ENCODE measurements around the gene MAMLD1.
A peak's percentile ranks its signal among the peaks of the same experiment; 100 is the strongest.

MAMLD1 gene

GRCh38 chrX:150459196-150459595, 96.1 kb downstream of the MAMLD1 start:
- DNase-seq (ENCODE audit: low read depth in 2 of 2) = no peak

- no peak for DNase-seq (ENCODE audit: low read depth in 2 of 2)
Measured at GRCh38 chrX:150460063-150460462, 96.9 kb downstream of the MAMLD1 start.

GRCh38 chrX:150460781-150461180, 97.7 kb downstream of the MAMLD1 start:
- DNase-seq (ENCODE audit: low read depth in 2 of 2) = no peak

GRCh38 chrX:150463566-150463965, 100.4 kb downstream of the MAMLD1 start:
- DNase-seq (ENCODE audit: low read depth in 2 of 2) = no peak

GRCh38 chrX:150464001-150464400, 100.9 kb downstream of the MAMLD1 start:
- DNase-seq (ENCODE audit: low read depth in 2 of 2) = no peak

GRCh38 chrX:150465326-150465725, 102.2 kb downstream of the MAMLD1 start:
- DNase-seq (ENCODE audit: low read depth in 2 of 2) = no peak

- no peak for DNase-seq (ENCODE audit: low read depth in 2 of 2)
Measured at GRCh38 chrX:150465881-150466775, 103.0 kb downstream of the MAMLD1 start.

- DNase-seq (ENCODE audit: low read depth in 2 of 2) = no peak
Measured at GRCh38 chrX:150472306-150472705, 109.2 kb downstream of the MAMLD1 start.

GRCh38 chrX:150473371-150473770, 110.3 kb downstream of the MAMLD1 start:
- DNase-seq (ENCODE audit: low read depth in 2 of 2) = no peak

GRCh38 chrX:150475461-150475860, 112.3 kb downstream of the MAMLD1 start:
- DNase-seq (ENCODE audit: low read depth in 2 of 2) = no peak

GRCh38 chrX:150476164-150476699, 113.1 kb downstream of the MAMLD1 start:
- no peak for DNase-seq (ENCODE audit: low read depth in 2 of 2)

GRCh38 chrX:150477371-150477770, 114.3 kb downstream of the MAMLD1 start:
- no peak for DNase-seq (ENCODE audit: low read depth in 2 of 2)

- no peak for DNase-seq (ENCODE audit: low read depth in 2 of 2)
Measured at GRCh38 chrX:150478496-150479492, 115.7 kb downstream of the MAMLD1 start.

- DNase-seq (ENCODE audit: low read depth in 2 of 2) = peak in 1 of 2 donors; percentile 1
Measured at GRCh38 chrX:150482537-150483206, 119.6 kb downstream of the MAMLD1 start.

GRCh38 chrX:150483356-150483985, 120.4 kb downstream of the MAMLD1 start:
- no peak for DNase-seq (ENCODE audit: low read depth in 2 of 2)

- DNase-seq (ENCODE audit: low read depth in 2 of 2) = peak in 1 of 2 donors; percentile 19
Measured at GRCh38 chrX:150486011-150486410, 122.9 kb downstream of the MAMLD1 start.

- no peak for DNase-seq (ENCODE audit: low read depth in 2 of 2)
Measured at GRCh38 chrX:150487369-150488094, 124.4 kb downstream of the MAMLD1 start.

- DNase-seq (ENCODE audit: low read depth in 2 of 2) = no peak
Measured at GRCh38 chrX:150489359-150490015, 126.4 kb downstream of the MAMLD1 start.

- DNase-seq (ENCODE audit: low read depth in 2 of 2) = no peak
Measured at GRCh38 chrX:150495496-150495895, 132.4 kb downstream of the MAMLD1 start.

- no peak for DNase-seq (ENCODE audit: low read depth in 2 of 2)
Measured at GRCh38 chrX:150499240-150499639, 136.1 kb downstream of the MAMLD1 start.

All from stimulated activated CD8-positive, alpha-beta memory T cell treated with anti-CD3 and anti-CD28 coated beads, Interleukin-2, amount 100 ng/mL, for 1 hour (primary cell).